Muscle of leg (tissue), 11 donors: ENCODE data around the gene RDH16. TPM values are rescaled to one million over a fixed set of nuclear protein-coding genes. Genes with fewer than 3 reads are reported as not detected.

Experiments used
- DNase-seq: peaks from one replicate; pipeline ENCODE4 v3.0.0; 2013
- H3K27ac ChIP-seq: one replicate; pipeline ENCODE4 v1.5.1; 2013; ENCODE audit warnings: mild to moderate bottlenecking, low read length, control low read depth
- H3K27me3 ChIP-seq: one replicate; pipeline ENCODE4 v1.6.1; 2013; ENCODE audit warnings: low read length; ENCODE audit not compliant: control insufficient read depth, insufficient read depth
- H3K36me3 ChIP-seq: one replicate; pipeline ENCODE4 v1.6.1; 2013; ENCODE audit warnings: low read length; ENCODE audit not compliant: control insufficient read depth, insufficient read depth
- H3K4me1 ChIP-seq: one replicate; pipeline ENCODE4 v1.6.1; 2013; ENCODE audit warnings: low read length; ENCODE audit not compliant: control insufficient read depth, insufficient read depth
- H3K4me3 ChIP-seq: one replicate; pipeline ENCODE4 v1.5.1; 2013; ENCODE audit warnings: low read length, control low read depth
- H3K9me3 ChIP-seq: replicated peaks from 2 replicates; pipeline ENCODE4 v1.6.1; 2013; ENCODE audit warnings: low read depth, low read length; ENCODE audit not compliant: control insufficient read depth
- WGBS: methylation state at CpG from one replicate; pipeline ENCODE4 v1.1.5; 2013; ENCODE audit warnings: missing lambda C conversion rate; ENCODE audit not compliant: insufficient coverage; 5-methylcytosine and 5-hydroxymethylcytosine counted together
- polyA plus RNA-seq, 8 donors: library from polyadenylated mRNA; unstranded; fragments of 120-200 nt; gene quantifications; one replicate each; pipeline versions ENCODE4 v1.2.1 to v1.2.3, GENCODE V29; 2013; ENCODE audit warnings: inconsistent platforms in 1 of 8, low replicate concordance in 1 of 8; ENCODE audit not compliant: insufficient read length in 8 of 8, insufficient read depth in 1 of 8
- total RNA-seq: library from RNA; stranded (reverse); fragments of 120-200 nt; gene quantifications from one replicate; pipeline ENCODE4 v1.2.4, GENCODE V29; 2013

The RDH16 gene
- total and polyA plus RNA-seq, 9 donors, result 0.12 to 0.50 (median 0.27) TPM

DNA sequence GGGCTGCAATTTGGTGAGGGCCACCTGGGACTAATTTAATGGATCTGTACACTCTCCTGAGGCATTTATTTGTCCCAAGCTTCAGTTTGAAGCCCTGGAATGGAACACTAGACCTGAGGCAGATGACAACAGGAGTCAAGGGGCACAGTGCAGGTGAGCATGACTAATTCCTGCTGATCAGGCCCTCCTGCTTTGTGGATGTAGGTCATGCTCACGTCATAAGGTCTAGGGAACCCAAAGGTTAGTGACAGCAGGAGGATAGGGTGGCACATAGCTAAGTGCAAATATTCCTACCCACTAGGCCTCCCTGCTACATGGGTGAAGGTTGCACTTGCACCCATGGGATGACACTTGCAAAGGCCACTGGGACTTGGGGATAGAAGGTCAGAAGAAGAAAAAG lies 54.0 kb downstream of the RDH16 start:
- Histone ChIP-seq H3K27me3 (no peaks in the 10 kb centered on the region), H3K4me1 (no peaks in the 10 kb centered on the region), H3K9me3 (peaks cover 22% of the 10 kb centered on the region), H3K4me3 (no peak overlapping the region), H3K27ac (no peak overlapping the region), H3K36me3 (no peaks in the 10 kb centered on the region)
- DNase-seq, result no peak
- WGBS, result 75% methylated on average over 1 of the region's 1 CpG

Other genes with a start within 250 kb of the RDH16 start
- 1,652 TPM for gene NACA, start 232.3 kb downstream of the RDH16 start, total RNA-seq
- gene NACA, start 232.3 kb downstream of the RDH16 start, polyA plus RNA-seq, result 1,000 to 10,000 TPM; 1,679 to 2,423 (median 2,076) TPM
- 12.2 TPM for gene PRIM1, start 205.3 kb downstream of the RDH16 start, total RNA-seq
- gene PRIM1, start 205.3 kb downstream of the RDH16 start, polyA plus RNA-seq, result 10 to 100 TPM in 6 of 8 donors, 1 to 10 TPM in 2; 9.3 to 13.9 (median 10.4) TPM
- gene HSD17B6, start 194.3 kb downstream of the RDH16 start, total RNA-seq, result 0.13 TPM
- gene HSD17B6, start 194.3 kb downstream of the RDH16 start, polyA plus RNA-seq, result under 1 TPM; 0.15 to 0.64 (median 0.44) TPM
- gene SDR9C7, start 23.2 kb downstream of the RDH16 start, total RNA-seq, result 0.22 TPM
- gene SDR9C7, start 23.2 kb downstream of the RDH16 start, polyA plus RNA-seq, result under 1 TPM; 0.17 to 0.59 (median 0.24) TPM
- gene ZBTB39, start 48.9 kb upstream of the RDH16 start, total RNA-seq, result 5.0 TPM
- gene ZBTB39, start 48.9 kb upstream of the RDH16 start, polyA plus RNA-seq, result 1 to 10 TPM; 4.3 to 7.0 (median 5.8) TPM
- gene TAC3, start 58.9 kb upstream of the RDH16 start, total RNA-seq, result 0.09 TPM
- under 1 TPM in 2 of 8 donors, not detected in 6; 0.39 to 0.71 TPM for gene TAC3, start 58.9 kb upstream of the RDH16 start, polyA plus RNA-seq
- 0.18 TPM for gene MYO1A, start 92.5 kb upstream of the RDH16 start, total RNA-seq
- gene MYO1A, start 92.5 kb upstream of the RDH16 start, polyA plus RNA-seq, result 10 to 100 TPM in 1 of 8 donors, 1 to 10 TPM in 1, under 1 TPM in 6; 0.05 to 11.0 (median 0.21) TPM
- 14.3 TPM for gene NEMP1, start 121.2 kb upstream of the RDH16 start, total RNA-seq
- 10 to 100 TPM; 14.4 to 21.3 (median 16.4) TPM for gene NEMP1, start 121.2 kb upstream of the RDH16 start, polyA plus RNA-seq
- gene NAB2, start 131.5 kb upstream of the RDH16 start, total RNA-seq, result 34.8 TPM
- 10 to 100 TPM; 30.6 to 42.8 (median 35.2) TPM for gene NAB2, start 131.5 kb upstream of the RDH16 start, polyA plus RNA-seq
- gene STAT6, start 153.8 kb upstream of the RDH16 start, total RNA-seq, result 26.9 TPM
- 10 to 100 TPM; 32.6 to 56.3 (median 37.1) TPM for gene STAT6, start 153.8 kb upstream of the RDH16 start, polyA plus RNA-seq
- gene LRP1, start 170.9 kb upstream of the RDH16 start, total RNA-seq, result 82.7 TPM
- 100 to 1,000 TPM in 7 of 8 donors, 10 to 100 TPM in 1; 98.3 to 231 (median 160) TPM for gene LRP1, start 170.9 kb upstream of the RDH16 start, polyA plus RNA-seq
- gene LRP1-AS, start 190.0 kb upstream of the RDH16 start, total RNA-seq, result 0.66 TPM
- gene LRP1-AS, start 190.0 kb upstream of the RDH16 start, polyA plus RNA-seq, result 1 to 10 TPM in 2 of 8 donors, under 1 TPM in 4, not detected in 2; 0.45 to 1.7 (median 0.85) TPM